SK-N-SH treated with all-trans-retinoic acid at 6 μM for 48 hours (cell line): ENCODE measurements around the gene EAF2.

Experiments
- ATAC-seq: fragments of 200-7000 bp; cut with Tn5 transposase; 3 replicates; pipeline ENCODE4 v1.9.1; 2020; ENCODE audit warnings: mild to moderate bottlenecking, moderate library complexity
- ARNTL ChIP-seq: fragments of 450-650 bp; formaldehyde crosslinking; IDR thresholded peaks from 2 replicates; pipeline ENCODE4 v1.5.0; 2020; ENCODE audit warnings: low read depth, mild to moderate bottlenecking, moderate library complexity, borderline replicate concordance
- BACH2 ChIP-seq: fragments of 250-450 bp; sonication (Bioruptor Pico); IDR thresholded peaks from 2 replicates; pipeline ENCODE4 v1.9.0; 2021; ENCODE audit warnings: mild to moderate bottlenecking, borderline replicate concordance
- CSDC2 ChIP-seq: fragments of 250-450 bp; sonication (Bioruptor Pico); IDR thresholded peaks from 2 replicates; pipeline ENCODE4 v1.5.0; 2020; ENCODE audit warnings: mild to moderate bottlenecking, moderate library complexity
- ESRRG ChIP-seq: fragments of 250-450 bp; sonication (Bioruptor Pico); IDR thresholded peaks from 2 replicates; pipeline ENCODE4 v1.6.1; 2021; ENCODE audit warnings: mild to moderate bottlenecking
- GLIS3 ChIP-seq: fragments of 250-450 bp; sonication (Bioruptor Pico); IDR thresholded peaks from 2 replicates; pipeline ENCODE4 v1.5.0; 2020; ENCODE audit warnings: mild to moderate bottlenecking, moderate library complexity
- ISL1 ChIP-seq: fragments of 250-450 bp; sonication (Bioruptor Pico); IDR thresholded peaks from 2 replicates; pipeline ENCODE4 v2.1.2; 2022; ENCODE audit warnings: mild to moderate bottlenecking, moderate library complexity
- OSR1 ChIP-seq: fragments of 250-450 bp; sonication (Bioruptor Pico); IDR thresholded peaks from 2 replicates; pipeline ENCODE4 v1.8.0; 2022; ENCODE audit warnings: moderate library complexity, mild to moderate bottlenecking, inconsistent platforms
- PPARA ChIP-seq: fragments of 250-450 bp; sonication (Bioruptor Pico); IDR thresholded peaks from 2 replicates; pipeline ENCODE4 v1.5.0; 2020; ENCODE audit warnings: mild to moderate bottlenecking, borderline replicate concordance
- RARB ChIP-seq: fragments of 250-450 bp; sonication (Bioruptor Pico); IDR thresholded peaks from 2 replicates; pipeline ENCODE4 v1.8.0; 2021; ENCODE audit warnings: mild to moderate bottlenecking, moderate library complexity
- SNAI2 ChIP-seq: fragments of 250-450 bp; sonication (Bioruptor Pico); IDR thresholded peaks from 2 replicates; pipeline ENCODE4 v1.5.0; 2020; ENCODE audit warnings: mild to moderate bottlenecking, moderate library complexity
- TCF4 ChIP-seq: fragments of 250-450 bp; sonication (Bioruptor Pico); IDR thresholded peaks from 2 replicates; pipeline ENCODE4 v1.8.0; 2021; ENCODE audit warnings: mild to moderate bottlenecking, moderate library complexity, borderline replicate concordance
- TOX ChIP-seq: fragments of 250-450 bp; sonication (Bioruptor Pico); IDR thresholded peaks from 2 replicates; pipeline ENCODE4 v1.8.0; 2021; ENCODE audit warnings: mild to moderate bottlenecking, moderate library complexity, borderline replicate concordance
- TSHZ2 ChIP-seq: fragments of 250-450 bp; sonication (Bioruptor Pico); IDR thresholded peaks from 2 replicates; pipeline ENCODE4 v1.5.0; 2020; ENCODE audit warnings: mild to moderate bottlenecking, moderate library complexity
- ZC3H10 ChIP-seq: fragments of 250-450 bp; sonication (Bioruptor Pico); IDR thresholded peaks from 2 replicates; pipeline ENCODE4 v1.5.1; 2021; ENCODE audit warnings: mild to moderate bottlenecking, moderate library complexity
- ZFP3 ChIP-seq: fragments of 250-450 bp; sonication (Bioruptor Pico); IDR thresholded peaks from 2 replicates; pipeline ENCODE4 v1.5.0; 2020; ENCODE audit warnings: mild to moderate bottlenecking, moderate library complexity
- ZFP30 ChIP-seq: fragments of 450-650 bp; formaldehyde crosslinking; IDR thresholded peaks from 2 replicates; pipeline ENCODE4 v1.5.0; 2022; ENCODE audit warnings: mild to moderate bottlenecking, moderate library complexity
- ZNF565 ChIP-seq: fragments of 450-650 bp; formaldehyde crosslinking; conservative IDR thresholded peaks from 2 replicates; pipeline ENCODE4 v1.5.0; 2020; ENCODE audit warnings: low read depth, mild to moderate bottlenecking, moderate library complexity
- ZNF8 ChIP-seq: fragments of 450-650 bp; formaldehyde crosslinking; IDR thresholded peaks from 2 replicates; pipeline ENCODE4 v1.5.0; 2020; ENCODE audit warnings: mild to moderate bottlenecking, moderate library complexity
- TF ChIP-seq, protein P1 (sequence below): fragments of 250-450 bp; sonication (Bioruptor Pico); IDR thresholded peaks from 2 replicates; pipeline ENCODE4 v1.8.0; 2021; ENCODE audit warnings: low read depth, mild to moderate bottlenecking, moderate library complexity, borderline replicate concordance
- TF ChIP-seq, protein P2 (sequence below): fragments of 250-450 bp; sonication (Bioruptor Pico); IDR thresholded peaks from 2 replicates; pipeline ENCODE4 v1.5.1; 2020; ENCODE audit warnings: low read depth, mild to moderate bottlenecking, moderate library complexity
- TF ChIP-seq, protein P3 (sequence below): fragments of 250-450 bp; sonication (Bioruptor Pico); IDR thresholded peaks from 2 replicates; pipeline ENCODE4 v1.8.0; 2020; ENCODE audit warnings: mild to moderate bottlenecking, moderate library complexity, borderline replicate concordance

EAF2 gene

GRCh38 chr3:121895736-121896135 is 60.7 kb downstream of the EAF2 start:
- TF ChIP-seq, protein P1, sequence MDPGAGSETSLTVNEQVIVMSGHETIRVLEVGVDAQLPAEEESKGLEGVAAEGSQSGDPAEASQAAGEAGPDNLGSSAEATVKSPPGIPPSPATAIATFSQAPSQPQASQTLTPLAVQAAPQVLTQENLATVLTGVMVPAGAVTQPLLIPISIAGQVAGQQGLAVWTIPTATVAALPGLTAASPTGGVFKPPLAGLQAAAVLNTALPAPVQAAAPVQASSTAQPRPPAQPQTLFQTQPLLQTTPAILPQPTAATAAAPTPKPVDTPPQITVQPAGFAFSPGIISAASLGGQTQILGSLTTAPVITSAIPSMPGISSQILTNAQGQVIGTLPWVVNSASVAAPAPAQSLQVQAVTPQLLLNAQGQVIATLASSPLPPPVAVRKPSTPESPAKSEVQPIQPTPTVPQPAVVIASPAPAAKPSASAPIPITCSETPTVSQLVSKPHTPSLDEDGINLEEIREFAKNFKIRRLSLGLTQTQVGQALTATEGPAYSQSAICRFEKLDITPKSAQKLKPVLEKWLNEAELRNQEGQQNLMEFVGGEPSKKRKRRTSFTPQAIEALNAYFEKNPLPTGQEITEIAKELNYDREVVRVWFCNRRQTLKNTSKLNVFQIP (CRISPR knock-in tag) = no peak
- no peak for TF ChIP-seq OSR1 (CRISPR knock-in tag)
- TF ChIP-seq GLIS3 (CRISPR knock-in tag) = no peak
- TF ChIP-seq PPARA (CRISPR knock-in tag) = no peak
- TF ChIP-seq BACH2 (CRISPR knock-in tag) = no peak
- no peak for ATAC-seq

- ATAC-seq = no peak
- TF ChIP-seq, protein P2, sequence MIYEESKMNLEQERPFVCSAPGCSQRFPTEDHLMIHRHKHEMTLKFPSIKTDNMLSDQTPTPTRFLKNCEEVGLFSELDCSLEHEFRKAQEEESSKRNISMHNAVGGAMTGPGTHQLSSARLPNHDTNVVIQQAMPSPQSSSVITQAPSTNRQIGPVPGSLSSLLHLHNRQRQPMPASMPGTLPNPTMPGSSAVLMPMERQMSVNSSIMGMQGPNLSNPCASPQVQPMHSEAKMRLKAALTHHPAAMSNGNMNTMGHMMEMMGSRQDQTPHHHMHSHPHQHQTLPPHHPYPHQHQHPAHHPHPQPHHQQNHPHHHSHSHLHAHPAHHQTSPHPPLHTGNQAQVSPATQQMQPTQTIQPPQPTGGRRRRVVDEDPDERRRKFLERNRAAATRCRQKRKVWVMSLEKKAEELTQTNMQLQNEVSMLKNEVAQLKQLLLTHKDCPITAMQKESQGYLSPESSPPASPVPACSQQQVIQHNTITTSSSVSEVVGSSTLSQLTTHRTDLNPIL (CRISPR knock-in tag) = no peak
- TF ChIP-seq ZFP3 (no peak), BACH2 (CRISPR knock-in tag) (no peak)
Observed at GRCh38 chr3:121896823-121897222, 61.8 kb downstream of the EAF2 start.

GRCh38 chr3:121897296-121897695 is 62.3 kb downstream of the EAF2 start:
- ATAC-seq = no peak
- TF ChIP-seq TCF4 (CRISPR knock-in tag) (no peak), ZFP3 (no peak), ZNF565 (CRISPR knock-in tag) (no peak), ZNF8 (CRISPR knock-in tag) (no peak), GLIS3 (CRISPR knock-in tag) (no peak), SNAI2 (CRISPR knock-in tag) (no peak), ZC3H10 (CRISPR knock-in tag) (no peak), RARB (no peak), ISL1 (CRISPR knock-in tag) (no peak), ARNTL (no peak), ESRRG (CRISPR knock-in tag) (no peak), CSDC2 (CRISPR knock-in tag) (no peak), ZFP30 (CRISPR knock-in tag) (no peak)
- TF ChIP-seq, protein P3, sequence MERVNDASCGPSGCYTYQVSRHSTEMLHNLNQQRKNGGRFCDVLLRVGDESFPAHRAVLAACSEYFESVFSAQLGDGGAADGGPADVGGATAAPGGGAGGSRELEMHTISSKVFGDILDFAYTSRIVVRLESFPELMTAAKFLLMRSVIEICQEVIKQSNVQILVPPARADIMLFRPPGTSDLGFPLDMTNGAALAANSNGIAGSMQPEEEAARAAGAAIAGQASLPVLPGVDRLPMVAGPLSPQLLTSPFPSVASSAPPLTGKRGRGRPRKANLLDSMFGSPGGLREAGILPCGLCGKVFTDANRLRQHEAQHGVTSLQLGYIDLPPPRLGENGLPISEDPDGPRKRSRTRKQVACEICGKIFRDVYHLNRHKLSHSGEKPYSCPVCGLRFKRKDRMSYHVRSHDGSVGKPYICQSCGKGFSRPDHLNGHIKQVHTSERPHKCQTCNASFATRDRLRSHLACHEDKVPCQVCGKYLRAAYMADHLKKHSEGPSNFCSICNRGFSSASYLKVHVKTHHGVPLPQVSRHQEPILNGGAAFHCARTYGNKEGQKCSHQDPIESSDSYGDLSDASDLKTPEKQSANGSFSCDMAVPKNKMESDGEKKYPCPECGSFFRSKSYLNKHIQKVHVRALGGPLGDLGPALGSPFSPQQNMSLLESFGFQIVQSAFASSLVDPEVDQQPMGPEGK (CRISPR knock-in tag) = no peak
- TF ChIP-seq, protein P2 (CRISPR knock-in tag) = no peak
- TF ChIP-seq, protein P1 (CRISPR knock-in tag) = no peak

DNA sequence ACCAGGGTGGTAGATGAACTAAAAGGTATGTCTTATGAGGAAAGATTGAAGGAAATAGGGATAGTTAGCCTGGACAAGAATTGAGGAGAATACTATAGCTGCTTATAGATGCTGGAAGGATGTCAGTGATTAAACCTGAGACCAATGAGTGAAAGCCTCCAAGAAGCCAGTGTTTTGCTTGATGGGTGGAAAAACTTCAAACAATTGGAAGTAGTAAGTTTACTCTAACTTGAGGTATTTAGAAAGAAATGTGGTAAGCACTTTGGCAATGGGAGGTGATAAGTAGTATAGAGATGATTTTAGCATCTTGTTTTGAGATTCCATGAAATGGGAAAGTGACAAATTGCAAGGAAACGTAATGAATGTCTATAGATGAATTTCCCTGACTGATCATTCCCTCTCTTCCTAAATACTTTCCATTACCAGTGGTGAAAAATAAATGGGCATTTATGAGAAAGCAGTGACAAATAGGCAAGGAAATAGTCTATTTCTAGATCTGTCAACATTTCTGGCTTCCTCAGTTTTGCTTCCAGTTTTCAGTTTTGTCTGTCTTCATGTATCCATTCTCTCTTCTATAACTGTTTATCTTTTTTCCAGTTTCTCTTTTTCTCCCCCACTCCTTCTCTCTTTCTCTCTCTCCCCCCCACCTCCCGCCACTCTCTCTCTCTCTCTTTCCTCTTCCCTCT is 78.4 kb downstream of the EAF2 start:
- ATAC-seq = no peak
- TF ChIP-seq, protein P1 (CRISPR knock-in tag) = no peak
- TF ChIP-seq ESRRG (CRISPR knock-in tag) = no peak
- TF ChIP-seq, protein P3 (CRISPR knock-in tag) = no peak
- no peak for TF ChIP-seq ISL1 (CRISPR knock-in tag)
- TF ChIP-seq TSHZ2 (CRISPR knock-in tag) = no peak
- no peak for TF ChIP-seq SNAI2 (CRISPR knock-in tag)
- TF ChIP-seq TCF4 (CRISPR knock-in tag) = no peak
- no peak for TF ChIP-seq TOX
- no peak for TF ChIP-seq BACH2 (CRISPR knock-in tag)
